Lung (tissue), 12 donors: ENCODE data around the gene KSR1. TPM values are rescaled to one million over a fixed set of nuclear protein-coding genes. Genes with fewer than 3 reads are reported as not detected.
"Not testable (repeated sequence)": the region's sequence is repeated elsewhere in the genome, so short reads cannot be mapped to it uniquely, and the experiment has no call there.

Source experiments
- ATAC-seq: fragments of 200-7000 bp; cut with Tn5 transposase; one replicate; pipeline ENCODE4 v1.9.1; 2020; ENCODE audit warnings: moderate number of reproducible peaks; ENCODE audit not compliant: insufficient read depth, low FRiP score
- DNase-seq, 3 donors: peaks; one replicate each; pipeline ENCODE4 v3.0.0-alpha.2; 2013 to 2017
- H3K27ac ChIP-seq, 2 donors: one replicate each; pipeline ENCODE4 v1.5.1; 2013; ENCODE audit warnings: mild to moderate bottlenecking in 2 of 2, moderate library complexity in 2 of 2, control low read depth in 1 of 2, inconsistent platforms in 1 of 2, low read depth in 1 of 2, low read length in 1 of 2
- H3K27me3 ChIP-seq, 3 donors: one replicate each; pipeline ENCODE4 v1.5.1; 2013; ENCODE audit warnings: low read length in 2 of 3; ENCODE audit not compliant: control insufficient read depth in 3 of 3, insufficient read depth in 3 of 3
- H3K36me3 ChIP-seq, 4 donors: one replicate each; pipeline ENCODE4 v1.5.1; 2013; ENCODE audit warnings: low read length in 4 of 4, mild to moderate bottlenecking in 1 of 4, moderate library complexity in 1 of 4; ENCODE audit not compliant: control insufficient read depth in 4 of 4, insufficient read depth in 4 of 4
- H3K4me1 ChIP-seq, 5 donors: one replicate each; pipeline ENCODE4 v1.5.1; 2013; ENCODE audit warnings: low read length in 5 of 5, mild to moderate bottlenecking in 2 of 5, moderate library complexity in 1 of 5; ENCODE audit not compliant: control insufficient read depth in 5 of 5, insufficient read depth in 5 of 5
- H3K4me3 ChIP-seq: one replicate; pipeline ENCODE4 v1.5.1; 2013; ENCODE audit warnings: mild to moderate bottlenecking, control low read depth, moderate library complexity
- H3K9ac ChIP-seq, 2 donors: one replicate each; pipeline ENCODE4 v1.5.1; 2013; ENCODE audit warnings: low read length in 2 of 2, control low read depth in 1 of 2; ENCODE audit not compliant: insufficient read depth in 1 of 2
- H3K9me3 ChIP-seq, 4 donors: one replicate each; pipeline ENCODE4 v1.5.1; 2013; ENCODE audit warnings: low read length in 3 of 4, mild to moderate bottlenecking in 1 of 4, moderate library complexity in 1 of 4; ENCODE audit not compliant: control insufficient read depth in 4 of 4, insufficient read depth in 3 of 4
- CTCF ChIP-seq: IDR thresholded peaks from 2 replicates; pipeline ENCODE4 v1.5.1; 2012; ENCODE audit warnings: mild to moderate bottlenecking; ENCODE audit errors: control extremely low read depth, extremely low read depth
- WGBS, 2 donors: extraction: QIAGEN DNeasy Blood & Tissue Kit; methylation state at CpG; one replicate each; pipeline ENCODE4 v1.1.7; 2013; 5-methylcytosine and 5-hydroxymethylcytosine counted together
- polyA plus RNA-seq, 2 donors: library from polyadenylated mRNA; stranded (reverse); fragments of 200-250 nt; gene quantifications; one replicate each; pipeline ENCODE4 v1.2.1, GENCODE V29; 2013
- total RNA-seq, 2 donors: library from RNA; depleted of rRNA in 1 of 2; stranded (reverse); fragments of >200 nt in 1 of 2; gene quantifications; one replicate each; pipeline ENCODE4 v1.2.1, GENCODE V29; 2014 to 2021
- donor health status: control.
- donor health status: control.
- donor health status: Bipolar disorder and iron deficiency.
- donor health status: healthy.
- donor health status: DM: yes; HTN: yes; CAD: no.

Gene KSR1
- total and polyA plus RNA-seq, 4 donors = 26.8 to 70.0 (median 42.3) TPM

- Histone ChIP-seq H3K9ac (no peak overlapping the region), H3K36me3 (no peaks in the 10 kb centered on the region), H3K9me3 (no peaks in the 10 kb centered on the region), H3K4me3 (no peak overlapping the region), H3K4me1 (peaks cover 0 to 15% (median 0%) of the 10 kb centered on the region in 5 donors), H3K27me3 (no peaks in the 10 kb centered on the region), H3K27ac (no peak overlapping the region)
- 28 to 50% methylated on average over 5 of the region's 5 CpGs for WGBS, 2 donors
- TF ChIP-seq CTCF = no peak
- DNase-seq (no peak), ATAC-seq (no peak)
Measured at GRCh38 chr17:27442702-27443101, 13.5 kb upstream of the KSR1 start.

GRCh38 chr17:27443491-27443890, 12.8 kb upstream of the KSR1 start:
- TF ChIP-seq CTCF = no peak
- ATAC-seq = no peak
- H3K4me3 ChIP-seq = no peak overlapping the region
- WGBS, 2 donors = 85 to 96% methylated on average over 6 of the region's 6 CpGs
- peaks cover 0 to 17% (median 0%) of the 10 kb centered on the region in 5 donors for H3K4me1 ChIP-seq
- no peak overlapping the region for H3K9ac ChIP-seq
- H3K27ac ChIP-seq = no peak overlapping the region
- H3K9me3 ChIP-seq = no peaks in the 10 kb centered on the region
- H3K27me3 ChIP-seq = no peaks in the 10 kb centered on the region
- no peaks in the 10 kb centered on the region for H3K36me3 ChIP-seq
- no peak for DNase-seq

- no peak overlapping the region for H3K4me3 ChIP-seq
- H3K4me1 ChIP-seq = peaks cover 0 to 17% (median 2%) of the 10 kb centered on the region in 5 donors
- no peak overlapping the region for H3K27ac ChIP-seq
- H3K9me3 ChIP-seq = no peaks in the 10 kb centered on the region
- TF ChIP-seq CTCF = no peak
- no peak for DNase-seq
- H3K36me3 ChIP-seq = no peaks in the 10 kb centered on the region
- WGBS, 2 donors = 88 to 91% methylated on average over 8 of the region's 8 CpGs
- ATAC-seq = no peak
- H3K9ac ChIP-seq = no peak overlapping the region
- H3K27me3 ChIP-seq = no peaks in the 10 kb centered on the region
Measured at GRCh38 chr17:27445971-27446370, 10.3 kb upstream of the KSR1 start.

GRCh38 chr17:27446569-27447301, 9.5 kb upstream of the KSR1 start:
- WGBS, 2 donors = 67 to 76% methylated on average over 6 of the region's 6 CpGs
- Histone ChIP-seq H3K4me3 (no peak overlapping the region), H3K4me1 (peaks cover 0 to 17% (median 2%) of the 10 kb centered on the region in 5 donors), H3K27me3 (no peaks in the 10 kb centered on the region), H3K27ac (no peak overlapping the region), H3K36me3 (no peaks in the 10 kb centered on the region), H3K9ac (no peak overlapping the region), H3K9me3 (no peaks in the 10 kb centered on the region)
- DNase-seq = peak; percentile 87 to 97 (median 96)
- peak; percentile 27 for ATAC-seq
- no peak for TF ChIP-seq CTCF

- not testable (repeated sequence) for H3K27ac ChIP-seq, H3K9me3 ChIP-seq, H3K4me1 ChIP-seq, H3K9ac ChIP-seq, H3K4me3 ChIP-seq, H3K36me3 ChIP-seq, ATAC-seq, DNase-seq, H3K27me3 ChIP-seq
- WGBS, 2 donors = 87 to 94% methylated on average over 6 of the region's 6 CpGs
Measured at GRCh38 chr17:27448534-27448933, 7.7 kb upstream of the KSR1 start.
